ENCODE measurements around the gene C18orf63.
"Not testable (repeated sequence)": the region's sequence is repeated elsewhere in the genome, so short reads cannot be mapped to it uniquely, and the experiment has no call there.

Gene C18orf63

GRCh38 chr18:74315464-74316256 lies at the start of gene C18orf63:
Gene C18orf63, plus strand, starts transcription at chr18:74315839. Its CDS starts 2,027 bp downstream, at chr18:74317866.
- DNase-seq (ENCODE audit: low read depth in 2 of 2): no peak

- DNase-seq (ENCODE audit: low read depth in 2 of 2): no peak
Measured at GRCh38 chr18:74266161-74266560, 49.5 kb upstream of the C18orf63 start.

- DNase-seq (ENCODE audit: low read depth in 2 of 2): no peak
Measured at GRCh38 chr18:74268175-74268574, 47.5 kb upstream of the C18orf63 start.

GRCh38 chr18:74268933-74269620 lies 46.6 kb upstream of the C18orf63 start:
- DNase-seq (ENCODE audit: low read depth in 2 of 2): no peak

- DNase-seq (ENCODE audit: low read depth in 2 of 2): no peak
Measured at GRCh38 chr18:74271635-74272034, 44.0 kb upstream of the C18orf63 start.

GRCh38 chr18:74273394-74273793 lies 42.2 kb upstream of the C18orf63 start:
- DNase-seq (ENCODE audit: low read depth in 2 of 2): no peak

- no peak for DNase-seq (ENCODE audit: low read depth in 2 of 2)
Measured at GRCh38 chr18:74274700-74275099, 40.9 kb upstream of the C18orf63 start.

- DNase-seq (ENCODE audit: low read depth in 2 of 2): no peak
Measured at GRCh38 chr18:74275736-74276135, 39.9 kb upstream of the C18orf63 start.

GRCh38 chr18:74276609-74277008 lies 39.0 kb upstream of the C18orf63 start:
- DNase-seq (ENCODE audit: low read depth in 2 of 2): no peak

GRCh38 chr18:74277296-74277695 lies 38.3 kb upstream of the C18orf63 start:
- DNase-seq (ENCODE audit: low read depth in 2 of 2): no peak

- DNase-seq (ENCODE audit: low read depth in 2 of 2): no peak
Measured at GRCh38 chr18:74278058-74278457, 37.6 kb upstream of the C18orf63 start.

- DNase-seq (ENCODE audit: low read depth in 2 of 2): no peak
Measured at GRCh38 chr18:74278983-74279382, 36.7 kb upstream of the C18orf63 start.

- DNase-seq (ENCODE audit: low read depth in 2 of 2): no peak
Measured at GRCh38 chr18:74281011-74281979, 34.3 kb upstream of the C18orf63 start.

GRCh38 chr18:74281980-74282754 lies 33.5 kb upstream of the C18orf63 start:
- DNase-seq (ENCODE audit: low read depth in 2 of 2): no peak

GRCh38 chr18:74282755-74283554 lies 32.7 kb upstream of the C18orf63 start:
- no peak for DNase-seq (ENCODE audit: low read depth in 2 of 2)

GRCh38 chr18:74283646-74284045 lies 32.0 kb upstream of the C18orf63 start:
- DNase-seq (ENCODE audit: low read depth in 2 of 2): no peak

GRCh38 chr18:74284191-74284979 lies 31.3 kb upstream of the C18orf63 start:
- no peak for DNase-seq (ENCODE audit: low read depth in 2 of 2)

GRCh38 chr18:74284980-74285355 lies 30.7 kb upstream of the C18orf63 start:
- DNase-seq (ENCODE audit: low read depth in 2 of 2): no peak

GRCh38 chr18:74285583-74285982 lies 30.1 kb upstream of the C18orf63 start:
- not testable (repeated sequence) for DNase-seq (ENCODE audit: low read depth in 2 of 2)
